Measurements from ENCODE around the gene TCFL5. TPM values are rescaled to one million over a fixed set of nuclear protein-coding genes. Genes with fewer than 3 reads are reported as not detected.

The TCFL5 gene
- total RNA-seq, 1 experiment from 2014 or later = 29.3 TPM

- Histone ChIP-seq H3K4me1 (replicated peaks; ENCODE audit: insufficient read depth) (no peaks in the 10 kb centered on the region), H3F3A (ENCODE audit: insufficient read depth, low read depth) (peaks cover 33% of the 10 kb centered on the region), H3K27me3 (ENCODE audit: insufficient read depth, low read depth) (no peaks in the 10 kb centered on the region), H3K4me3 (no peak overlapping the region), H4K20me1 (ENCODE audit: insufficient read depth) (peaks cover 13% of the 10 kb centered on the region), H3K27ac (no peak overlapping the region), H3K4me2 (no peak overlapping the region), H3K79me2 (ENCODE audit: low read depth) (no peaks in the 10 kb centered on the region), H3K9me2 (ENCODE audit: insufficient read depth) (no peaks in the 10 kb centered on the region), H3K36me3 (ENCODE audit: low read depth) (peaks cover 40% of the 10 kb centered on the region), H3K9me3 (ENCODE audit: insufficient read depth, low read depth) (no peaks in the 10 kb centered on the region), H2AFZ (no peak overlapping the region)
- no peak for DNase-seq
- POLR2A ChIA-PET (ENCODE audit: unreplicated experiment) = no interaction called here
- TF ChIP-seq, protein P1, sequence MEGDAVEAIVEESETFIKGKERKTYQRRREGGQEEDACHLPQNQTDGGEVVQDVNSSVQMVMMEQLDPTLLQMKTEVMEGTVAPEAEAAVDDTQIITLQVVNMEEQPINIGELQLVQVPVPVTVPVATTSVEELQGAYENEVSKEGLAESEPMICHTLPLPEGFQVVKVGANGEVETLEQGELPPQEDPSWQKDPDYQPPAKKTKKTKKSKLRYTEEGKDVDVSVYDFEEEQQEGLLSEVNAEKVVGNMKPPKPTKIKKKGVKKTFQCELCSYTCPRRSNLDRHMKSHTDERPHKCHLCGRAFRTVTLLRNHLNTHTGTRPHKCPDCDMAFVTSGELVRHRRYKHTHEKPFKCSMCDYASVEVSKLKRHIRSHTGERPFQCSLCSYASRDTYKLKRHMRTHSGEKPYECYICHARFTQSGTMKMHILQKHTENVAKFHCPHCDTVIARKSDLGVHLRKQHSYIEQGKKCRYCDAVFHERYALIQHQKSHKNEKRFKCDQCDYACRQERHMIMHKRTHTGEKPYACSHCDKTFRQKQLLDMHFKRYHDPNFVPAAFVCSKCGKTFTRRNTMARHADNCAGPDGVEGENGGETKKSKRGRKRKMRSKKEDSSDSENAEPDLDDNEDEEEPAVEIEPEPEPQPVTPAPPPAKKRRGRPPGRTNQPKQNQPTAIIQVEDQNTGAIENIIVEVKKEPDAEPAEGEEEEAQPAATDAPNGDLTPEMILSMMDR (conservative IDR thresholded peaks at IDR 0.05) = no peak
- TF ChIP-seq EZH2 (IDR thresholded peaks at IDR 0.05; ENCODE audit: low read depth) = no peak
- intact Hi-C loops (cut with micrococcal nuclease; ENCODE audit: unreplicated experiment) = no loop called here
- no TSS peak for BruUV-seq (replicated peaks)
- CTCF ChIA-PET = no interaction called here
Observed at GRCh38 chr20:62889411-62889810, 27.8 kb upstream of the TCFL5 start.

DNA sequence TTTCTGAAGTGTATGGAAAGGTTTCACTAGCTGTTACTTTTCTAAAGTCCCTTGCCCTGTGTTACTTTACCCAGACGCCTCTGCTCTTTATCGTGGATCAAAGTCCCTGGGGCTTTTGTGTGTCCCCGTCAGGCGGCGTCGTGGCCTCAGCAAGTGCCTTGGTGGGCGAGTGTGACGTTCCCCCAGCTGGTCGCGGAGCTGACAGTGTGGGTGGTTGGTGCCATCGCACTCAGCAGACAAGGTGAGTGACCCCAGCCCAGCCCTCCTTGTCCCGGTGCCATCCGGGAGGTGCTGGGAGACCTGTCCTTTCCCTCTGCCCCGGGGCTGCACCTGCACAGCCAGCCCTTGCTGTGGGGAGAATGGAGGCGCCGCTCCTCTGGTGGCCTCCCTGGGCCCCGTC, 27.3 kb upstream of the TCFL5 start:
- Histone ChIP-seq H3K9me2 (ENCODE audit: insufficient read depth) (no peaks in the 10 kb centered on the region), H3F3A (ENCODE audit: insufficient read depth, low read depth) (peaks cover 33% of the 10 kb centered on the region), H3K4me1 (replicated peaks; ENCODE audit: insufficient read depth) (no peaks in the 10 kb centered on the region), H3K4me3 (no peak overlapping the region), H3K79me2 (ENCODE audit: low read depth) (no peaks in the 10 kb centered on the region), H3K36me3 (ENCODE audit: low read depth) (peaks cover 37% of the 10 kb centered on the region), H3K27ac (no peak overlapping the region), H3K9me3 (ENCODE audit: insufficient read depth, low read depth) (no peaks in the 10 kb centered on the region), H4K20me1 (ENCODE audit: insufficient read depth) (peaks cover 13% of the 10 kb centered on the region), H3K4me2 (no peak overlapping the region), H2AFZ (no peak overlapping the region), H3K27me3 (ENCODE audit: insufficient read depth, low read depth) (no peaks in the 10 kb centered on the region)
- no peak for DNase-seq
- intact Hi-C loops (cut with micrococcal nuclease; ENCODE audit: unreplicated experiment) = no loop called here
- TF ChIP-seq, protein P1 (conservative IDR thresholded peaks at IDR 0.05) = no peak
- TF ChIP-seq EZH2 (IDR thresholded peaks at IDR 0.05; ENCODE audit: low read depth) = no peak
- BruUV-seq (replicated peaks) = no TSS peak
- ChIA-PET POLR2A (ENCODE audit: unreplicated experiment) (interaction anchor here (0.7 kb wide), 1 partner anchor 276 kb away, joined by 4 read pairs; no protein-coding TSS in a partner anchor), CTCF (no interaction called here)

DNA sequence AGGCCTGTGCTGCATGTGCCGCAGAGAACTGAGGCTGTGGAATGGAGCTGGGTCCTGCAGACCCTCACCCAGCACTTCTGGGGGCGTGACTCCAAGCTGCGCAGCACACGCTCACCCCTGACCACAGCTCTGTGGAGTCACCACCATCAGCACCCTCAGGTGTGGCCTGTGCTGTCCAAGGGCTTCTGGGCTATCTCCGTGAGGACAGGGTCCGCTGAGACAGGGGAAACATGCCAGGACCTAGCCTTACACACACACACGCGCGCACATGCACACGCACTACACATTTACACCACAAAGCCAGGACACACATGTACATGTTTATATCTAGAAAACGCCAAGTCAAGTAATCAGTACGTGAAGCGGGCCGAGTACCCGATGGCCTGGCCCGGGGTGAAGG, 26.8 kb upstream of the TCFL5 start:
- H3K9me3 ChIP-seq (ENCODE audit: insufficient read depth, low read depth) = no peaks in the 10 kb centered on the region
- peaks cover 29% of the 10 kb centered on the region for H3F3A ChIP-seq (ENCODE audit: insufficient read depth, low read depth)
- H3K36me3 ChIP-seq (ENCODE audit: low read depth) = peaks cover 32% of the 10 kb centered on the region
- H3K4me1 ChIP-seq (replicated peaks; ENCODE audit: insufficient read depth) = no peaks in the 10 kb centered on the region
- no TSS peak for BruUV-seq (replicated peaks)
- no peaks in the 10 kb centered on the region for H3K79me2 ChIP-seq (ENCODE audit: low read depth)
- intact Hi-C loops (cut with micrococcal nuclease; ENCODE audit: unreplicated experiment) = no loop called here
- CTCF ChIA-PET = interaction anchor here (0.9 kb wide), 1 partner anchor 30 kb away, joined by 3 read pairs; no protein-coding TSS in a partner anchor
- POLR2A ChIA-PET (ENCODE audit: unreplicated experiment) = interaction anchor here (0.6 to 0.7 kb wide), 2 partner anchors 56 to 276 kb away, joined by 3 to 4 read pairs; no protein-coding TSS in a partner anchor
- H3K27me3 ChIP-seq (ENCODE audit: insufficient read depth, low read depth) = no peaks in the 10 kb centered on the region
- H3K4me3 ChIP-seq = no peak overlapping the region
- TF ChIP-seq, protein P1 (conservative IDR thresholded peaks at IDR 0.05) = no peak
- TF ChIP-seq EZH2 (IDR thresholded peaks at IDR 0.05; ENCODE audit: low read depth) = no peak
- H3K27ac ChIP-seq = no peak overlapping the region
- no peaks in the 10 kb centered on the region for H3K9me2 ChIP-seq (ENCODE audit: insufficient read depth)
- H4K20me1 ChIP-seq (ENCODE audit: insufficient read depth) = peaks cover 10% of the 10 kb centered on the region
- no peak overlapping the region for H2AFZ ChIP-seq
- H3K4me2 ChIP-seq = no peak overlapping the region
- no peak for DNase-seq
